GM12801 (cell line): Measurements from ENCODE around the gene MRPS24.

ENCODE experiments used
- CTCF ChIP-seq: IDR thresholded peaks from one replicate; pipeline ENCODE4 v1.5.1; 2011; ENCODE audit warnings: control low read depth; ENCODE audit not compliant: insufficient read length; ENCODE audit errors: extremely low read depth

Gene MRPS24

GRCh38 chr7:43876241-43876640, 6.9 kb upstream of the MRPS24 start:
- no peak for TF ChIP-seq CTCF

GRCh38 chr7:43873300-43873699, 4.0 kb upstream of the MRPS24 start:
- TF ChIP-seq CTCF = no peak

GRCh38 chr7:43872406-43873110, 3.2 kb upstream of the MRPS24 start:
- TF ChIP-seq CTCF = no peak

GRCh38 chr7:43871064-43871463, 1.7 kb upstream of the MRPS24 start:
- TF ChIP-seq CTCF = no peak

- TF ChIP-seq CTCF = no peak
These were observed 999 bp upstream of the MRPS24 start for GRCh38 chr7:43870316-43870715.

GRCh38 chr7:43869867-43870240, 537 bp upstream of the MRPS24 start:
- TF ChIP-seq CTCF = no peak

GRCh38 chr7:43868681-43869005, 674 bp downstream of the MRPS24 start:
- no peak for TF ChIP-seq CTCF

- no peak for TF ChIP-seq CTCF
These were observed 1.1 kb downstream of the MRPS24 start for GRCh38 chr7:43868181-43868580.
